OCI-LY3 (cell line): ENCODE data around the gene GSTO2.

ENCODE experiments used
- H2AFZ ChIP-seq: fragments of 200-600, 300-600 bp; shearing (Covaris generic); 2 replicates; pipeline ENCODE4 v1.6.0; 2014; ENCODE audit warnings: antibody characterized with exemption, low read depth, low read length
- H3K27ac ChIP-seq: fragments of 200-600, 300-600 bp; sonication (generic); 2 replicates; pipeline ENCODE4 v1.5.1; 2014; ENCODE audit warnings: mild to moderate bottlenecking, low read length, moderate library complexity, mixed read lengths
- H3K27me3 ChIP-seq: fragments of 200-600, 300-600 bp; sonication (generic); 2 replicates; pipeline ENCODE4 v1.6.1; 2014; ENCODE audit warnings: low read depth, low read length, mixed read lengths
- H3K36me3 ChIP-seq: fragments of 200-600, 300-600 bp; sonication (generic); replicated peaks from 2 replicates; pipeline ENCODE3; 2014; ENCODE audit warnings: low read depth, low read length, mixed read lengths
- H3K4me1 ChIP-seq: fragments of 300-600, 200-600 bp; sonication (generic); 2 replicates; pipeline ENCODE4 v1.6.1; 2014; ENCODE audit warnings: low read length, mixed read lengths
- H3K4me2 ChIP-seq: fragments of 200-600, 300-600 bp; sonication (generic); 2 replicates; pipeline ENCODE4 v1.6.1; 2014; ENCODE audit warnings: low read length, mixed read lengths
- H3K4me3 ChIP-seq: fragments of 300-600, 200-600 bp; sonication (generic); 2 replicates; pipeline ENCODE4 v1.5.1; 2014; ENCODE audit warnings: antibody characterized with exemption, mild to moderate bottlenecking, low read length, moderate library complexity
- H3K79me2 ChIP-seq: fragments of 300-600, 200-600 bp; shearing (Covaris generic); 2 replicates; pipeline ENCODE4 v1.6.1; 2014; ENCODE audit warnings: mild to moderate bottlenecking, low read length, mixed read lengths
- H3K9ac ChIP-seq: fragments of 300-600, 200-600 bp; shearing (Covaris generic); 2 replicates; pipeline ENCODE4 v1.6.0; 2014; ENCODE audit warnings: mild to moderate bottlenecking, low read length, moderate library complexity
- H3K9me3 ChIP-seq: fragments of 200-600, 300-600 bp; shearing (Covaris generic); 2 replicates; pipeline ENCODE4 v1.6.1; 2014; ENCODE audit warnings: low read length, mixed read lengths; ENCODE audit not compliant: insufficient read depth
- H4K20me1 ChIP-seq: fragments of 200-600, 300-600 bp; sonication (generic); 2 replicates; pipeline ENCODE4 v1.6.1; 2016; ENCODE audit warnings: low read length, mixed read lengths; ENCODE audit not compliant: insufficient read depth
- EZH2phosphoT487 ChIP-seq: fragments of 200-600 bp; shearing (Covaris generic); IDR thresholded peaks from 2 replicates; pipeline ENCODE4 v1.6.1; 2018; ENCODE audit warnings: antibody characterized with exemption, mixed run types, low read depth
- TF ChIP-seq, protein P1 (sequence below): fragments of 200-600, 300-600 bp; sonication (generic); IDR thresholded peaks from 2 replicates; pipeline ENCODE4 v1.5.1; 2014; ENCODE audit warnings: antibody characterized with exemption, low read length, low read depth

The GSTO2 gene

DNA sequence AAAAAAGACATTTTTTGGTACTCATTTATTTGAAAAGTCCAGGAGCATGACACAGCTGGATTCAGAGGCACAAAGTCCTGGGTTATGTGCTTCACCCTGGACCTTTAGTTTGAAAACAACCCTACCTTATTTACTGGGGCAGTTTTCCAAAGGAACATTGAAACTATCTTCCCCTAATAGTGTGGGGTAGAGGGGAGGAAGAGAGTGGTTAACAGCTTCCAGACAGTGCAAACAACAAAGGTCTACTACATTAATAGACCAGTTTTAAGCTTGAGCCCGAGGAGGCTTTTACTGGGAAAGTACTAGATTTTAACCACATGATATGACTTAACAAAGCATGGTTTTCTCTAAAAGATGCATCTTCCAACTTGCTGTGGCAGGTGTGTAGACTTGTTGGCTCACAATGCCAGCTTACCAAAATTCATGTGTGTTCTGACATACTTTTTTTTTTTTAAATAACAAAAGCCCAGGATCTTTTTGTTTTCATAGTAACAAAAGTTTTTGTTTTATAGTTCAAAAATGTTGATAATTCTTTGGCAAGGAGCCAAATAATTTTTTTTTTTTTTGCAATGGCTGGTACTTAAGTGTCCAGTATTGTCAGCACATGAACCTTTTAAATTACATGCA lies 12.5 kb upstream of the GSTO2 start:
- Histone ChIP-seq H4K20me1 (no peaks in the 10 kb centered on the region), H3K36me3 (peaks cover 18% of the 10 kb centered on the region), H3K27ac (no peak overlapping the region), H3K27me3 (no peaks in the 10 kb centered on the region), H3K4me3 (peak overlapping the region; percentile 99; the same call in 1 of the 2 replicates), H2AFZ (no peak overlapping the region), H3K9ac (no peak overlapping the region), H3K9me3 (no peaks in the 10 kb centered on the region), H3K79me2 (peaks cover 35% of the 10 kb centered on the region), H3K4me1 (peaks cover 11% of the 10 kb centered on the region), H3K4me2 (peak overlapping the region; percentile 84)
- TF ChIP-seq, protein P1, sequence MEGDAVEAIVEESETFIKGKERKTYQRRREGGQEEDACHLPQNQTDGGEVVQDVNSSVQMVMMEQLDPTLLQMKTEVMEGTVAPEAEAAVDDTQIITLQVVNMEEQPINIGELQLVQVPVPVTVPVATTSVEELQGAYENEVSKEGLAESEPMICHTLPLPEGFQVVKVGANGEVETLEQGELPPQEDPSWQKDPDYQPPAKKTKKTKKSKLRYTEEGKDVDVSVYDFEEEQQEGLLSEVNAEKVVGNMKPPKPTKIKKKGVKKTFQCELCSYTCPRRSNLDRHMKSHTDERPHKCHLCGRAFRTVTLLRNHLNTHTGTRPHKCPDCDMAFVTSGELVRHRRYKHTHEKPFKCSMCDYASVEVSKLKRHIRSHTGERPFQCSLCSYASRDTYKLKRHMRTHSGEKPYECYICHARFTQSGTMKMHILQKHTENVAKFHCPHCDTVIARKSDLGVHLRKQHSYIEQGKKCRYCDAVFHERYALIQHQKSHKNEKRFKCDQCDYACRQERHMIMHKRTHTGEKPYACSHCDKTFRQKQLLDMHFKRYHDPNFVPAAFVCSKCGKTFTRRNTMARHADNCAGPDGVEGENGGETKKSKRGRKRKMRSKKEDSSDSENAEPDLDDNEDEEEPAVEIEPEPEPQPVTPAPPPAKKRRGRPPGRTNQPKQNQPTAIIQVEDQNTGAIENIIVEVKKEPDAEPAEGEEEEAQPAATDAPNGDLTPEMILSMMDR: no peak
- TF ChIP-seq EZH2phosphoT487: no peak

DNA sequence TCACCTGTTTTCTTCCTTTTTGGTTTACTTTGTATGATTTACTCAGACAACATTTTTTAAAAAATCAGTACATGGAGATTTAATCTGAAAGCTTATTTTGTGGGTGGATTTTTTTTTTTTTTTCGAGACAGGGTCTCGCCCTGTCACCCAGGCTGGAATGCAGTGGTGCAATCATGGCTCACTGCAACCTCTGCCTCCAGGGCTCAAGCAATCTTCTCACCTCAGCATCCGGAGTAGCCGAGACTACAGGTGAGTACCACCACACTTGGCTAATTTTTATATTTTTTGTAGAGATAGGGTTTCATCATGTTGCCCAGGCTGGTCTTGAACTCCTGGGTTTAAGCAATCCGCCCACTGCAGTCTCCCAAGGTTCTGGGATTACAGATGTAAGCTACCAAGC lies 11.7 kb upstream of the GSTO2 start:
- Histone ChIP-seq H3K4me1 (peaks cover 11% of the 10 kb centered on the region), H4K20me1 (no peaks in the 10 kb centered on the region), H3K79me2 (peaks cover 35% of the 10 kb centered on the region), H3K9me3 (no peaks in the 10 kb centered on the region), H2AFZ (no peak overlapping the region), H3K27ac (no peak overlapping the region), H3K9ac (no peak overlapping the region), H3K36me3 (peaks cover 18% of the 10 kb centered on the region), H3K4me2 (no peak overlapping the region), H3K4me3 (no peak overlapping the region), H3K27me3 (no peaks in the 10 kb centered on the region)
- TF ChIP-seq EZH2phosphoT487: no peak
- TF ChIP-seq, protein P1: no peak

DNA sequence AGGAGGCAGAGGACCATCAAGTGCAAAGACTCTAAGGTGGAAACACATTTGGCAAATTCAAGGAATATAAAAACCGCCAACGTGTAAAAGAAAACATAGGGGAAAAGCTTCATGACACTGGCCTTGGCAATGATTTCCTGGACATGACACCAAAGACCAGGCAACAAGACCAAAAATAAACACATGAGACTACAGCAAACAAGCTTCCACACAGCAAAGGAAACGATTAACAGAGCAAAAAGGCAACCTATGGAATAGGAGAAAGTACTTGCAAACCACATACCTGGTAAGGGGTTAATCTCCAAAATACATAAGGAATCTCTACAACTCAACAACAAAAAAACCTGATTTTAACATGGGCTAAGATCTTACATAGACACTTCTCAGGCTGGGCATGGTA lies 10.8 kb upstream of the GSTO2 start:
- Histone ChIP-seq H4K20me1 (no peaks in the 10 kb centered on the region), H3K4me3 (no peak overlapping the region), H3K4me2 (no peak overlapping the region), H3K27me3 (no peaks in the 10 kb centered on the region), H3K79me2 (peaks cover 35% of the 10 kb centered on the region), H3K4me1 (peaks cover 11% of the 10 kb centered on the region), H3K36me3 (peaks cover 21% of the 10 kb centered on the region), H2AFZ (no peak overlapping the region), H3K9ac (no peak overlapping the region), H3K9me3 (no peaks in the 10 kb centered on the region), H3K27ac (no peak overlapping the region)
- TF ChIP-seq, protein P1: no peak
- no peak for TF ChIP-seq EZH2phosphoT487

DNA sequence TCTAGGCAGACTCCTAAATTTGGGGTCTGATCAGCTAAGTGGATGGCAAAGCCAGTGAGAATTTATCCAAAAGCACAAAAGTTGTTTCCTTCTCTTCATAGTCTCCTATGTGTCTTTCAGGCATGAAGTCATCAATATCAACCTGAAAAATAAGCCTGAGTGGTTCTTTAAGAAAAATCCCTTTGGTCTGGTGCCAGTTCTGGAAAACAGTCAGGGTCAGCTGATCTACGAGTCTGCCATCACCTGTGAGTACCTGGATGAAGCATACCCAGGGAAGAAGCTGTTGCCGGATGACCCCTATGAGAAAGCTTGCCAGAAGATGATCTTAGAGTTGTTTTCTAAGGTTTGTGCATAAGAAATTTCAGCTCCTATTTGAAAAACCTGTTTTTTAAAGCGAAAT lies 9.5 kb upstream of the GSTO2 start:
- TF ChIP-seq, protein P1: no peak
- TF ChIP-seq EZH2phosphoT487: no peak
- H3K4me1 ChIP-seq: peaks cover 11% of the 10 kb centered on the region
- H3K79me2 ChIP-seq: peaks cover 46% of the 10 kb centered on the region
- no peaks in the 10 kb centered on the region for H3K9me3 ChIP-seq
- H3K4me2 ChIP-seq: no peak overlapping the region
- H4K20me1 ChIP-seq: no peaks in the 10 kb centered on the region
- H2AFZ ChIP-seq: no peak overlapping the region
- H3K27me3 ChIP-seq: no peaks in the 10 kb centered on the region
- H3K27ac ChIP-seq: no peak overlapping the region
- no peak overlapping the region for H3K9ac ChIP-seq
- peaks cover 21% of the 10 kb centered on the region for H3K36me3 ChIP-seq
- H3K4me3 ChIP-seq: no peak overlapping the region
